NCI-H1105 treated with DMSO at 0.1 percent for 48 hours (cell line): ENCODE results near the gene TRIM66.

Experiments
- DNase-seq: peaks from one replicate; lab custom pipeline; 2025; lab: John Stamatoyannopoulos, UW

The TRIM66 gene

GRCh38 chr11:8715501-8715900 is 33.0 kb upstream of the TRIM66 start:
- no peak for DNase-seq

- no peak for DNase-seq
Measured at GRCh38 chr11:8714622-8715225, 32.3 kb upstream of the TRIM66 start.

- no peak for DNase-seq
Measured at GRCh38 chr11:8713760-8714454, 31.4 kb upstream of the TRIM66 start.

- no peak for DNase-seq
Measured at GRCh38 chr11:8712506-8712905, 30.0 kb upstream of the TRIM66 start.

- DNase-seq: no peak
Measured at GRCh38 chr11:8711895-8712442, 29.5 kb upstream of the TRIM66 start.

GRCh38 chr11:8709777-8710176 is 27.3 kb upstream of the TRIM66 start:
- DNase-seq: no peak

- DNase-seq: no peak
Measured at GRCh38 chr11:8709002-8709672, 26.7 kb upstream of the TRIM66 start.

- DNase-seq: no peak
Measured at GRCh38 chr11:8707541-8708191, 25.2 kb upstream of the TRIM66 start.

GRCh38 chr11:8706673-8707432 is 24.4 kb upstream of the TRIM66 start:
- DNase-seq: no peak

- DNase-seq: no peak
Measured at GRCh38 chr11:8705146-8705545, 22.7 kb upstream of the TRIM66 start.

- DNase-seq: no peak
Measured at GRCh38 chr11:8704136-8704535, 21.7 kb upstream of the TRIM66 start.

GRCh38 chr11:8702598-8702915 is 20.1 kb upstream of the TRIM66 start:
- DNase-seq: no peak

- no peak for DNase-seq
Measured at GRCh38 chr11:8701891-8702597, 19.6 kb upstream of the TRIM66 start.

- DNase-seq: no peak
Measured at GRCh38 chr11:8699903-8700302, 17.4 kb upstream of the TRIM66 start.

- DNase-seq: no peak
Measured at GRCh38 chr11:8698917-8699441, 16.5 kb upstream of the TRIM66 start.

- DNase-seq: no peak
Measured at GRCh38 chr11:8698379-8698851, 15.9 kb upstream of the TRIM66 start.

- no peak for DNase-seq
Measured at GRCh38 chr11:8697054-8697453, 14.6 kb upstream of the TRIM66 start.

GRCh38 chr11:8694137-8694536 is 11.7 kb upstream of the TRIM66 start:
- no peak for DNase-seq

- DNase-seq: no peak
Measured at GRCh38 chr11:8693555-8693954, 11.1 kb upstream of the TRIM66 start.

- DNase-seq: no peak
Measured at GRCh38 chr11:8693010-8693551, 10.6 kb upstream of the TRIM66 start.

GRCh38 chr11:8692417-8692816 is 10.0 kb upstream of the TRIM66 start:
- DNase-seq: no peak
